ENCODE results near the gene RAD18. TPM values are rescaled to one million over a fixed set of nuclear protein-coding genes. Genes with fewer than 3 reads are reported as not detected.
A peak's percentile ranks its signal among the peaks of the same experiment; 100 is the strongest.

Gene RAD18
- total RNA-seq, 1 experiment from 2014 or later, result 46.6 TPM

DNA sequence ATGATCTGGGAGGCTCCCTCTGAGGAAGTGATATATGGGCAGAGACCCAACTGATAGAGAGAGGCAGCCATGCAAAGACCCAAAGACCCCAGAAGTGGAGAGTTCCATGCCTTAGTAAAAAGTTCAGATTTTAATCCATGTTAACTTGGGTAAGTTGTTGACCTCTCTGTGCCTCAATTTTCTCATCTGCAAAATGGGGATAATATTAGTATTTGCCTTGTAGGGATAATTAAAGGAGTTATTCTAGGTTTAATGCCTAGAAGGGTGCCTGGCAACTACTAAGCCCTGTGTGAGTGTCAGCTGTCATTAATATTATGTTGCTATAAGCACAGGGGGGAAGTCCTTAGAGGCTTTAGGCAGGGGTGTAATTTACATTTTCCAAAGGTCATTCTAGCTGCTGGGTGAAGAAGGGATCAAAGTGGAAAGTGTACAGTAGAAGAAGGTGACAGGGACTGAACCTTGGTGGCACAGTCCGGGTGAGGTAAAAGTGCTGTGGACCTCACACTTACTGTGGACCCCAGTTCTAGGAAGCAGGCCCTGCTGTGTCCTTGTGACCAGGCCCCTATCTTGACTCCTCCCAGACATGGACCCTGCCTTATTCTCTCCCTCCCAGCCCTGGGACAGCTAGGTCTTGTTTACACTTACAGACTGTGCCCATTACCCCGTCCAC is 3.0 kb upstream of the RAD18 start:
- no peak overlapping the region for H3K4me3 ChIP-seq (ENCODE audit: low read length)
- ChIA-PET CTCF (no interaction called here), POLR2A (ENCODE audit: unreplicated experiment) (no interaction called here)
- no peaks in the 10 kb centered on the region for H3K9me3 ChIP-seq (ENCODE audit: low read length)
- no peaks in the 10 kb centered on the region for H3K27me3 ChIP-seq (ENCODE audit: low read length)
- H3K27ac ChIP-seq (ENCODE audit: low read length), result peak overlapping the region; percentile 94
- no peaks in the 10 kb centered on the region; the same call in 1 of the 2 replicates for H3K36me3 ChIP-seq (ENCODE audit: low read depth, low read length)
- no peak overlapping the region for H3K9ac ChIP-seq (ENCODE audit: low read length)
- peaks cover 20% of the 10 kb centered on the region for H3K79me2 ChIP-seq (ENCODE audit: low read length)
- no peak for TF ChIP-seq EZH2phosphoT487 (IDR thresholded peaks at IDR 0.05; ENCODE audit: borderline replicate concordance, low read length)
- no peak for TF ChIP-seq EZH2 (IDR thresholded peaks at IDR 0.05; ENCODE audit: low read length, unreplicated experiment)
- TF ChIP-seq, protein P1, sequence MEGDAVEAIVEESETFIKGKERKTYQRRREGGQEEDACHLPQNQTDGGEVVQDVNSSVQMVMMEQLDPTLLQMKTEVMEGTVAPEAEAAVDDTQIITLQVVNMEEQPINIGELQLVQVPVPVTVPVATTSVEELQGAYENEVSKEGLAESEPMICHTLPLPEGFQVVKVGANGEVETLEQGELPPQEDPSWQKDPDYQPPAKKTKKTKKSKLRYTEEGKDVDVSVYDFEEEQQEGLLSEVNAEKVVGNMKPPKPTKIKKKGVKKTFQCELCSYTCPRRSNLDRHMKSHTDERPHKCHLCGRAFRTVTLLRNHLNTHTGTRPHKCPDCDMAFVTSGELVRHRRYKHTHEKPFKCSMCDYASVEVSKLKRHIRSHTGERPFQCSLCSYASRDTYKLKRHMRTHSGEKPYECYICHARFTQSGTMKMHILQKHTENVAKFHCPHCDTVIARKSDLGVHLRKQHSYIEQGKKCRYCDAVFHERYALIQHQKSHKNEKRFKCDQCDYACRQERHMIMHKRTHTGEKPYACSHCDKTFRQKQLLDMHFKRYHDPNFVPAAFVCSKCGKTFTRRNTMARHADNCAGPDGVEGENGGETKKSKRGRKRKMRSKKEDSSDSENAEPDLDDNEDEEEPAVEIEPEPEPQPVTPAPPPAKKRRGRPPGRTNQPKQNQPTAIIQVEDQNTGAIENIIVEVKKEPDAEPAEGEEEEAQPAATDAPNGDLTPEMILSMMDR (conservative IDR thresholded peaks at IDR 0.05; ENCODE audit: low read depth, low read length), result no peak
- H3K9me2 ChIP-seq (replicated peaks; ENCODE audit: low read length), result no peaks in the 10 kb centered on the region
- BruUV-seq (replicated peaks), result no TSS peak
- DNase-seq (no peak), ATAC-seq (no peak)
- no peaks in the 10 kb centered on the region for H4K20me1 ChIP-seq (ENCODE audit: low read length)
- H3F3A ChIP-seq (ENCODE audit: low read length, unreplicated experiment), result peaks cover 4% of the 10 kb centered on the region
- no peak overlapping the region for H2AFZ ChIP-seq (ENCODE audit: low read length)
- intact Hi-C loops (cut with micrococcal nuclease), result loop anchor here (10.0 kb wide), 1 partner anchor 281 kb away; no protein-coding TSS in a partner anchor
- no peak overlapping the region for H3K4me2 ChIP-seq (ENCODE audit: low read length)
- peaks cover 36% of the 10 kb centered on the region for H3K4me1 ChIP-seq (ENCODE audit: insufficient read depth, low read length)

DNA sequence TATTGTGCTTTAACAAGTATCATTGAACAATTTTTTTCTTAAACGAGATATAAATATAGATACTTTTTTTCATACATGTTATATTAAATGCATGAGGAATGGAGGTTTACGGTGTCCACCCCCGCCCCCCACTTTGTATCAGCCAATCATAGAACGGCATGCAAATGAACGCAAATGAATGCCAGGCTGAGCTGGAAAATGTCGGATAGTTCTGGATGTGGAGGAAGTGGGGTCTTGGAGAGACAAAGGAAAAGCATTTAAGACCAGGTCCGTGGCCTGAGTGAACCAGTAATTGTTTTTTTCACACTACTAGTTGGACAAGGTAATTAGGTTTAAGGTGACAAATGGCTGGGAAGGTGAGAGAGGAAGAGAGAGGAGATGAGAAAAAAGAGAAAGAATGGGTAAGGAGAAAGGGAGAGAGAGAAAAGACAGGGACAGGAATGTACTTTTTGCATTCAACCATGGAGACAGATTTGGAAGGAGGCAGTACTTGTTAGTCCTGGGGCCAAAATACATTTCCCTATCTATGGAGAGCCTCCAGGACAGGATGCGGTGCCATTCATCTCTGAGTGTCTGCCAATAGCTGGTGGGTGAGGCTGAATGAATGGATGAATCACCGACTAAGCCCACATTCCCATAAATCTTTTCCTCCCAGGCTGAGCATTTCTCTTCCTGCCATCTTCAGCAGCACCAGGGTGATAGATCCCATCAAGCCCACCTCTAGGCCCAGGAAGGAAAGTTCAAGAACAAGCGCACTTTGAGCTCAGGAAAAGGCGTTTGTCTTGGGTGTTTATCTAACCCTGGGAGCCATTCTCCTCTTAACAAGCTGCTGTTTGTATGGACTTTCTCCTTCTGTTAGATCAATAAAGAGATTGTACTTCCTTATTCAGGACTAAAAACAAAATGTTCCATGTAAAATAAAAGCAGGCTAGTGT is 1.4 kb upstream of the RAD18 start:
- H4K20me1 ChIP-seq (ENCODE audit: low read length), result 0 out of 2 replicates have a peak, but pooled peaks cover 5% of the 10 kb centered on the region
- H3F3A ChIP-seq (ENCODE audit: low read length, unreplicated experiment), result peaks cover 4% of the 10 kb centered on the region
- H3K9me3 ChIP-seq (ENCODE audit: low read length), result no peaks in the 10 kb centered on the region
- peak overlapping the region; percentile 95 for H3K4me2 ChIP-seq (ENCODE audit: low read length)
- peak; percentile 71 for ATAC-seq
- H3K79me2 ChIP-seq (ENCODE audit: low read length), result peaks cover 36% of the 10 kb centered on the region
- peaks cover 7% of the 10 kb centered on the region; the same call in 1 of the 2 replicates for H3K36me3 ChIP-seq (ENCODE audit: low read depth, low read length)
- H3K4me3 ChIP-seq (ENCODE audit: low read length), result peak overlapping the region; percentile 41
- H3K9ac ChIP-seq (ENCODE audit: low read length), result peak overlapping the region; percentile 82
- POLR2A ChIA-PET (ENCODE audit: unreplicated experiment), result interaction anchor here (0.5 to 0.6 kb wide), 4 partner anchors 60 to 432 kb away, joined by 3 read pairs; no protein-coding TSS in a partner anchor
- DNase-seq, result peak; percentile 98
- peak overlapping the region; percentile 19 for H2AFZ ChIP-seq (ENCODE audit: low read length)
- intact Hi-C loops (cut with micrococcal nuclease), result loop anchor here (1.0 to 10.0 kb wide), 5 partner anchors 196 to 768 kb away; partner anchors contain the start of genes BRPF1, OXTR and SETD5
- no TSS peak for BruUV-seq (replicated peaks)
- TF ChIP-seq EZH2 (IDR thresholded peaks at IDR 0.05; ENCODE audit: low read length, unreplicated experiment), result no peak
- no peak for TF ChIP-seq EZH2phosphoT487 (IDR thresholded peaks at IDR 0.05; ENCODE audit: borderline replicate concordance, low read length)
- TF ChIP-seq, protein P1 (conservative IDR thresholded peaks at IDR 0.05; ENCODE audit: low read depth, low read length), result no peak
- no peaks in the 10 kb centered on the region for H3K9me2 ChIP-seq (replicated peaks; ENCODE audit: low read length)
- peak overlapping the region; percentile 94 for H3K27ac ChIP-seq (ENCODE audit: low read length)
- CTCF ChIA-PET, result interaction anchor here (0.6 to 1.2 kb wide), 3 partner anchors 26 to 195 kb away, joined by 3 to 4 read pairs (median 3); partner anchors contain the start of gene OXTR
- no peaks in the 10 kb centered on the region for H3K27me3 ChIP-seq (ENCODE audit: low read length)
- H3K4me1 ChIP-seq (ENCODE audit: insufficient read depth, low read length), result peaks cover 42% of the 10 kb centered on the region

Measured in PC-3 (cell line).